ENCODE measurements around the gene PLD4.

Gene PLD4

GRCh38 chr14:104928391-104929133 is 3.9 kb downstream of the PLD4 start:
- no peak for DNase-seq (ENCODE audit: low read depth)

DNA sequence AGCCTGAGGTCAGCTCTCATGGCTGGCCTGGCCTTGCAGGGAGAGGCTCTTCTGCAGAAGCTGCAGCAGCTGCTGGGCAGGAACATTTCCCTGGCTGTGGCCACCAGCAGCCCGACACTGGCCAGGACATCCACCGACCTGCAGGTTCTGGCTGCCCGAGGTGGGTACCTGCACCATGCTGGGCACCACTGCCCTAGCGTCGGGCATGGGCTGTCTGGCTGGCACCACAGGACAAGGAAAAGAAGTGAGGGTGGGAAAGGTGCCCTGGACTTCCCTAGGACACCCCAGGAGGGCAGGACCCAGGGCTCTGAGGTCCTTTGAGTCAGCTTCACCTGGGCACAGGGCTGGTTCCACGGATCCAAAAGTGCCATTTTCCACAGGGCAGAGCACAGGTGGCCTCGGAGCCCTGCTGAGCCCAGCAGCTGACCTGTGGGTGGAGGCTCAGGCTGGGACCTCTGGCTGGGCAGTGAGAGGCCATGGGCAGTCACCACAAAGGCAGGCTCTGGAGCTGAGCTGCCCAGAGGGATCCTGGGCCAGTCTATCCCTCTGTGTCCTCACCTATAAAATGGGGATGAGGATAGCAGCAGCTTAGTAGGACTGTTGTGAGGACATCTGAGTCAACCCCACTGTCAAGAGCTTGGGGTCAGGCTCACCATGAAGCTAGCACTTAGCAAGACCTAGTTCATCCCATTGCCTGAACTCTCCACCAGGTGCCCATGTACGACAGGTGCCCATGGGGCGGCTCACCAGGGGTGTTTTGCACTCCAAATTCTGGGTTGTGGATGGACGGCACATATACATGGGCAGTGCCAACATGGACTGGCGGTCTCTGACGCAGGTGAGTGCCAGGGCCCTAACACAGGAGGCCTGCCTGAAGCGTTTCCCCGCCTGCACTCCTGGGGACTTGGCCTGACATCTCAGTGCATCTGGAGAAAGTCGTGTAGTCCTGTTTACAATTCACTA is 4.9 kb downstream of the PLD4 start:
- DNase-seq (ENCODE audit: low read depth), result no peak

- DNase-seq (ENCODE audit: low read depth), result no peak
Measured at GRCh38 chr14:104930526-104931303, 6.0 kb downstream of the PLD4 start.

- DNase-seq (ENCODE audit: low read depth), result no peak
Measured at GRCh38 chr14:104931304-104931770, 6.7 kb downstream of the PLD4 start.

- DNase-seq (ENCODE audit: low read depth), result no peak
Measured at GRCh38 chr14:104931771-104932675, 7.3 kb downstream of the PLD4 start.

DNA sequence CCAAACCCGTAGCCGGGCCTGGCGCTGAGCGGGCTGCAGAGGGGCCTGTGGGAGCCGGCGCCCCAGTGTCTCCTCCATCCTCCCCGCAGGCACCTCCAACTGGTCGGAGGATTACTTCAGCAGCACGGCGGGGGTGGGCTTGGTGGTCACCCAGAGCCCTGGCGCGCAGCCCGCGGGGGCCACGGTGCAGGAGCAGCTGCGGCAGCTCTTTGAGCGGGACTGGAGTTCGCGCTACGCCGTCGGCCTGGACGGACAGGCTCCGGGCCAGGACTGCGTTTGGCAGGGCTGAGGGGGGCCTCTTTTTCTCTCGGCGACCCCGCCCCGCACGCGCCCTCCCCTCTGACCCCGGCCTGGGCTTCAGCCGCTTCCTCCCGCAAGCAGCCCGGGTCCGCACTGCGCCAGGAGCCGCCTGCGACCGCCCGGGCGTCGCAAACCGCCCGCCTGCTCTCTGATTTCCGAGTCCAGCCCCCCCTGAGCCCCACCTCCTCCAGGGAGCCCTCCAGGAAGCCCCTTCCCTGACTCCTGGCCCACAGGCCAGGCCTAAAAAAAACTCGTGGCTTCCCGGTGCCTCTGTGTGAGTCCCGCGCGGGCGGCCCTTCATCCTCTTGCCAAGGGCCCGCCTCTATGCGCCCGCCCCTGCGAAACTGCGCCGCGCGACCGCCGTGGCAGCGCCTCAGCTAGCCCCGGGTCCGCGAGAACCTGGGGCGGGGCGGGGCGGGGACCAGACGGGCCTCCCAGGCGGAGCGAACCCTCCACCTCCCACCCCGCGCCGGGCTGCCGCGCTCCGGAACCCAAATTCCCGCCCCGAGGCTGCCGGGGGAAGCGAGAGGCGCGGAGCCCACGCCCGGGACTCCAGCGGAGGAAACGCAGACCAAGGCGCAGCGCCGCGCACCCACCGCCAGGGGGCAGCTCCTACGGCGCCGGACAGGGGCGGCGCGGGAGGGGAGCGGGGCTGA is 8.3 kb downstream of the PLD4 start:
- DNase-seq (ENCODE audit: low read depth), result peak; percentile 71

GRCh38 chr14:104933746-104934733 is 9.4 kb downstream of the PLD4 start:
- DNase-seq (ENCODE audit: low read depth), result no peak

DNA sequence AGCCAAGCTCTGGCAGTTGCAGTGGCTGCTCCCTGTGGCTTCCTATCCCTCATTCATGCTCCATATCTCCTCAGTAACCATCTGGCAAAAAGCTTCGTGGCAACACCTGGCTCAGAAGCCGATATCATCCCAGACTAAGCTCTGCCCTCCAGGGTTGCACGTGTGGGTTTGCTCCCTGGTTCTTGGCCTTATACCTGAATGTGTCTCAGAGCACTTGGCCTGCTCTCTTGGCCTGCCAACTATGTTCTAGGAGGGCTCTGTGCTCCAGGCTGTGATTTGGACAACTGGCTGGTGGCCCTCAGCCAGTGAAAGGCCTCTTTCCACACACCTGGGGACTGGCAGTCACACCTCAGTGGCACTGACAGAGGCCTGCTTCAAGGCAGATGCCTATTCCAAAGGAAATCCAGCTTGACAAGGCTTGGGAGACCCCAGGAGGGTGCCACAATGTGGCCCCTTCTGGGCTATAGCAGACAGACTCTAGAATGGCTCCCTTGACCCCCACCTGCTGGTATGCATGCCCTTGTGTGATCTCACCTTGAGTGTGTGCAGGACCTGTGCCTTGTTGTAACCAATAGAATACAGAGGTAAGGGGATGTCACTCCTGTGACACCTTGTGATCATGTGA is 10.5 kb downstream of the PLD4 start:
- no peak for DNase-seq (ENCODE audit: low read depth)

- DNase-seq (ENCODE audit: low read depth), result no peak
Measured at GRCh38 chr14:104935955-104936354, 11.3 kb downstream of the PLD4 start.

GRCh38 chr14:104936361-104937155 is 11.9 kb downstream of the PLD4 start:
- no peak for DNase-seq (ENCODE audit: low read depth)

GRCh38 chr14:104937161-104937560 is 12.5 kb downstream of the PLD4 start:
- DNase-seq (ENCODE audit: low read depth), result no peak

GRCh38 chr14:104937694-104938365 is 13.2 kb downstream of the PLD4 start:
- no peak for DNase-seq (ENCODE audit: low read depth)

- DNase-seq (ENCODE audit: low read depth), result no peak
Measured at GRCh38 chr14:104938436-104938835, 13.8 kb downstream of the PLD4 start.

DNA sequence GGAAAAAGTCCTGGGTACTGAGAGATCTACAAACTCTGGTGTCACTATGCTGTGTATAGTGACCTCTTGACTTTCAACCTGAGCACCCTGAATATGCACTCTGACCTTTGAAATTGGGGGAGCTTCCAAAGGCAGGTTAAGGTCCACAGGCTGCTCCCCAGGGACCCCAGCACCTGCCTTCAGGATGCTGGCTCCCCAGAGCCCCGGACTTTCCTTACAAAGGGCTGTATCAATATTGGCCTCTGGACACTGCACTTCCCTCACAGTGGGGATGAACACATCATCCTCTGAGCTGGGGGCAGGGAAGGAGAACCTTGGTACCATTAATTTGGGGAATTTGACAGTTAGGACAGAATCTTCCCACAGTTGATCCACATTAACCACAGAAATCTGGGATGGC is 14.3 kb downstream of the PLD4 start:
- DNase-seq (ENCODE audit: low read depth), result no peak

- DNase-seq (ENCODE audit: low read depth), result no peak
Measured at GRCh38 chr14:104939666-104940410, 15.2 kb downstream of the PLD4 start.

- DNase-seq (ENCODE audit: low read depth), result no peak
Measured at GRCh38 chr14:104940526-104941150, 16.0 kb downstream of the PLD4 start.
